HG03520 (cell line): ENCODE results near the gene MMP15.
"Not testable (repeated sequence)": the region's sequence is repeated elsewhere in the genome, so short reads cannot be mapped to it uniquely, and the experiment has no call there.

ENCODE experiments used
- ATAC-seq: cut with Tn5 transposase; IDR thresholded peaks from one replicate; pipeline ENCODE4 v1.9.1; 2021; ENCODE audit warnings: mild to moderate bottlenecking, moderate library complexity; ENCODE audit not compliant: unreplicated experiment

Gene MMP15

DNA sequence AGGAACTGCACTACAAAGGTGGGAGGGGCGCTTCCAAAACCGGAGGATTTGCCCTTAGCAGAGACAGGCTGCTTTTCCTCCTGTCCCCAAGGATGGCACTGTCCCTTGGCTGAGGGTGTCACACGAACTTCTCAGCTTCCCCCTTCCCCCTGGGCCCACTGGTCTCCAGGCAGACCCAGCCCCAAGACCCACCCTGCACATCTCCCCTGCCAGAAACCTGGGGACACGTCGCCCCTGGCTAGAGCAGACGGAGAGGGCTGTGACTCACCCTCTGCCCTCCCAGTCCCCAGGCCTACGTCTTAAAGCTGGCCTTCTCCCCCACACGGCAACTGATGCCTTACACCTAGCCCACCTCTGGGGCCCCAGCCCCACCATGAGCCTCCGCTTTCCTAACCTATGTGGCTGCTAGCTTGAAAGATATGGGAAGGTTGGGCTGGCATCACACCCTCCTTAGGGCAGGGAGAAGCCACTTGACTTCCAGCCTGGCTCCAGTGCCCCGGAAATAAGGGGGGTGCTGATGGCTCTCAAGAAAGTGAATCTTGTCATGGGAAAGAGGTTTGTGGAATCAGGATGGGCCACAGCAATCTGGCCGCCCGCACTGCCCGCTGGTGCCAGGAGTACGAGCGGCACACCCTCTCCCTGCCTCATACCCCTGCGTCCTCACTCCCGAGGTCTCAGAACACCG is 29.7 kb upstream of the MMP15 start:
- ATAC-seq, result no peak

DNA sequence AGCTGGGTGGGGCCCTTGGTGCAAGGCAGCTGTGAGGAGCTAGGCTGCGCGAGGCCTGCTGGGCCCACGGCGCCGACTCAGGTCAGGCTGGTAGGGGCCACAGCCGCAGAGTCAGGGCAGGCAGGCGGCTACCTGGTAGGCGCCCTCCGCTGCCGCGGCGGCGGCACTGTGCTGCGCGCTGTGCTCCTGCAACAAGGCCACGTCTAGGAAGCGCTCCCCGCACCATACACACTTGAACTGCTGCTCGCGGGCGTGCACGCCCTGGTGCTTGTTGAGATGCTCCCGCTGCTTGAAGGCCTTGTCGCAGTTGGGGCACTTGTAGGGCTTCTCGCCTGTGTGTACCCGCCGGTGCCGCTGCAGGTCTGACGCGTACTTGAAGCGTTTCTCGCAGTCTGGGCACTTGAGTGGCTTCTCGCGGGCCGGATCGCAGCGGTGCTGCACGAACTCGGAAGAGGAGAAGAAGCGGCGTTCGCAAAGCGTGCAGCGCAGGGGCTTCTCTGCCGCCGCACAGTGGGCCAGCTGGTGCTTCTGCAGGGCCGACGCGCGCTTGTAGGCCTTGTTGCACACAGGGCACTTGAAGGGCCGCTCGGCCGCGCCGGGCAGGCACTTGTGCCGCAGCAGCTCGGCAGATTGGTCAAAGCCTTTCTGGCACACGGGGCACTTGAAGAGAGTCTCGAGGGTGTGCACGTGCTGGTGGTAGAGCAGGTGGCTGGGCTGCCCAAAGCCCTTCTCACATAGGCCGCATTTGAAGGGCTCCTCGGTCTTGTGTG is 29.0 kb upstream of the MMP15 start:
- ATAC-seq, result no peak

GRCh38 chr16:57997176-57997527 is 28.4 kb upstream of the MMP15 start:
- ATAC-seq, result no peak

DNA sequence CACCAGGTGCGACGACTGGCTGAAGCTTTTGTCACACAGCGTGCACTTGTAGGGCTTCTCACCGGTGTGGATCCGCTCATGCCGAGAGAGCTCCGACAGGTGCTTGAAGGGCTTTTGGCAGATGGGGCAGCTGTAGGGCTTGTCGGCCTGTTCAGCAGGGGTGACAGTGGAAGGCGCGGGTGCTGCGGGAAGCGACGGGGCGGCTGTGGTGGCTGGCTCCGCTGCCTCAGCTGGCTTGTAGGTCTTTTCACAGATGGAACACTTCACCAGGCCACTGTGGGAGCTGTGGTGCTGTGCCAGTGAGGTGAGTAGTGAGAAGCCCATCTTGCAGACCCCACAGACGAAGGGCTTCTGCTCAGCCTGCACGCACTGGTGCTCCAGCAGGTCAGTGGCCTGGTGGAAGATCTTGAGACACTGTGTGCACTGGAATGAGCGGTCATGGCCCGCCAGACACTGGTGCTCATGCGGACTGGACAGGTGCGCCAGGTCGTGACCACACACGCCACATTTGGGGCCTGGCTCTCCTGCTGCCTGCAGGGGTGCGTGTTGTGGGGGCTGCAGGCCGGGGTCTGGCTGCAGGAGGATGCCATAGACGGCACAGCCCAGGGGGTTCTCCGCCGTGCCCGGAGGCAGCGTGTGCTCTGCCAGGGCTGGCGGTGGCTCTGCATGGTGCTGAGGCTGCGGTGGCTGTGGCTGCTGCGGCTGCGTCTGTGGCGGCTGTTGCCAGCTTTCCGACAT is 27.9 kb upstream of the MMP15 start:
- ATAC-seq, result no peak

GRCh38 chr16:57998486-57998885 is 27.1 kb upstream of the MMP15 start:
- ATAC-seq, result no peak

GRCh38 chr16:57998992-57999365 is 26.6 kb upstream of the MMP15 start:
- no peak for ATAC-seq

- ATAC-seq, result no peak
Measured at GRCh38 chr16:57999366-57999970, 26.1 kb upstream of the MMP15 start.

- ATAC-seq, result peak; percentile 13
Measured at GRCh38 chr16:57999971-58000705, 25.4 kb upstream of the MMP15 start, which contains the start of gene ZNF319. ZNF319 (minus strand) TSS chr16:58000672; CDS start chr16:57998265, 2,407 bp downstream.

DNA sequence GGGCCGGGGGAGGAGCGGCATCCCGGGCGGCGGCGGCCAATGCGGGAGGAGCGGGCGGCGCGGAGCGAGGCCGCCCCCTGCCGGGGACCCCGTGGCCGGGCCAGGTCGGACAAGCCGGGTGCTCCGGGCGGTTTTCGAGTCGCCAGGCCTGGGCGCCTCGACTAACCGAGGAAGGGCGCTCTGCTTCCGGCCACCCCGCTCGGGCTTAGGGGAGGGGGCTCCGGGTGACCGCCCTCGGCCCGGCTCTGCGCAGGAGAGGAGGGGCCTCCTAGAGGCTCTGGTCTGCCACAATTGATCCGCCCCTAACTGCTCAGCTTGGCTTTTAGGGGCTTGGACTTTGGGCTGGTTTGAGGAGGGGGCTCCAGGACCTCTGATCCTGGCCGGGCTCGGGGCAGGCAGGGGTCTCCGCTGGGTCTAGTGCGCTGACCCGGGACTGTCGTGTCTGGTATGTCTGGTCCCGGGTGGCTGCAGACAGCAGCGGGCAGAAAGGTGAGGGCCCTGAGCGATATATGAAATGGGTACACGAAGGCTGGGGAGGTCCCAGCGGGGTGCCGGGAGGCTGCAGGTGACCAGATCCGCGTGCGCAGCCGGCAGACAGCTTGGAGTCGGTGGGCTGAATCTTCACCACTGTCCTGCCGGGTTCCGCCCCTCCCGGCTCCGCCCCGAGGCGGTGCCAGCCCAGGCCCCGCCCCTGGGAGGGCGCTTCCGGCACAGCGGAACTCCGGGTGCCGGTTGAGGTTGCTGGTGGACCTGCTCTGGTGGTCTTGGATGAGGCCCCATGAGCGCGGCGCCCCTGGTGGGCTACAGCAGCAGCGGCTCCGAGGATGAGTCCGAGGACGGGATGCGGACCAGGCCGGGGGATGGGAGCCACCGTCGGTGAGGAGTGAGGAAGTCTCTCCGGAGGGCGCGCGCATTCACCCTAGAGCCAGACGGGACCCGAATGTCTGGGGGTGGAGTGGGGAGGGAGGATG is 24.6 kb upstream of the MMP15 start, which contains the start of gene USB1:
Gene USB1 (plus strand): TSS at position 702 of the 971 bp plus-strand sequence. CDS start 77 bp downstream, at position 779.
- ATAC-seq, result peak; percentile 70

- no peak for ATAC-seq
Measured at GRCh38 chr16:58001781-58002415, 23.7 kb upstream of the MMP15 start.

GRCh38 chr16:58002416-58002800 is 23.1 kb upstream of the MMP15 start:
- no peak for ATAC-seq

GRCh38 chr16:58002936-58003335 is 22.6 kb upstream of the MMP15 start:
- no peak for ATAC-seq

GRCh38 chr16:58004736-58005135 is 20.8 kb upstream of the MMP15 start:
- ATAC-seq, result not testable (repeated sequence)

DNA sequence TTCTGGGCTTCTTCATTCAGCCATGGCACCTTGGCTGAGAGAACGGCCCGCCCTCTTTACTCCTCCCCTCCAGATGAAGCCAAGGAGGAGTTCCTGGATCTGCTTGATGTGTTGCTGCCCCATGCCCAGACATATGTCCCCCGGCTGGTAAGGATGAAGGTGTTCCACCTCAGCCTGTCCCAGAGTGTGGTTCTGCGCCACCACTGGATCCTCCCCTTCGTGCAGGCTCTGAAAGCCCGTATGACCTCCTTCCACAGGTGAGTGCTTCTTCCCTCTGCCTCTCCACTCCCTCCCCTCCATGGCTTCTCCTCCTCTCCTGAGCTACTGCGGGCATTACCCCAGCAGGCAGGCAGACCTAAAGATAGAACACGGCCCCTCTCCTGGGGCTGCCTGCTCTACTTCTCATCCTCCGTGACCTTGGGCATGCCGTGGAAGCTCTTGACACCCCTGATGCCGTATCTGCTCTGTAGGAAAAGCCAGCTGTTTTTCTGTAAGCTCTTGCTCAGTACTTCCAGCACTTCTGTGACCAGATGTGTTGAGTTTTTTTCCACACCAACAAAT is 15.6 kb upstream of the MMP15 start:
- no peak for ATAC-seq

GRCh38 chr16:58010886-58011285 is 14.7 kb upstream of the MMP15 start:
- no peak for ATAC-seq

- ATAC-seq, result no peak
Measured at GRCh38 chr16:58011652-58012051, 13.9 kb upstream of the MMP15 start.

- ATAC-seq, result no peak
Measured at GRCh38 chr16:58012481-58012880, 13.1 kb upstream of the MMP15 start.

DNA sequence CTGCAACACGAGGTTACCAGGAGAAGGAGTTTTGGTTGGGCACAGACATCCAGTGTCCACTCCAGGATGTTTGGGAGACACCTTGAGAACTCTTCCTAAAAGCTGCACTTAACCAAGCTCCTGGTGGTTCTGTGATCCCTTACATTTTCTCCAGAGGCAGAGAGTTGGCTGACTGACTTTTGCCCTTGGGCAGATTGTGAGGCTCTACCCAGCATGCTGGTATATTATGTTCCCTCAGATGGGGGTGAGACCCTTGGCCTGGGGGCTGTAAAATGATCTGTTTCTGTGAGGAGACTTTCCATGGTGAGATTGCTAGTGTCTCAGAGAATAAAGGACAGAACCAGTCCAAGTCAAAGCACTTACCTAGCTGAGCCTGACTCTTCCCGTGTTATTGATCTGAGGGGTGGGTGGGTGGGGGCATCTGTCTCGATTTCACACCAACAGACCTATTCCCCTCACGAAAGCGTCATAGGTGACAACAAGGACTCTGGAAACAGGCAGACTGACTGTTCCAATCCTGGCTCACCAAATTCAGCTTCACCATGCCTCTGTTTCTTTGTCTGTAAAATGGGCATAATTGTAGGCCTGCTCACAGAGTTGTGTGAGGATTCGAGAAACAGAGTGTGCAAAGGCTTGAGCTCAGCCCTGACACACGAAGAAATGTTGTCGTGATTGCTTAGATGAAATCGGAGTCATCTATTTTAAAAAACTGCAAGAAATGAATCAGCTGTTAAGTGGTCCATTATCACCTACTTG is 12.2 kb upstream of the MMP15 start:
- ATAC-seq, result no peak
